Measurements from ENCODE around the gene MAGEC2.

The MAGEC2 gene, protein sequence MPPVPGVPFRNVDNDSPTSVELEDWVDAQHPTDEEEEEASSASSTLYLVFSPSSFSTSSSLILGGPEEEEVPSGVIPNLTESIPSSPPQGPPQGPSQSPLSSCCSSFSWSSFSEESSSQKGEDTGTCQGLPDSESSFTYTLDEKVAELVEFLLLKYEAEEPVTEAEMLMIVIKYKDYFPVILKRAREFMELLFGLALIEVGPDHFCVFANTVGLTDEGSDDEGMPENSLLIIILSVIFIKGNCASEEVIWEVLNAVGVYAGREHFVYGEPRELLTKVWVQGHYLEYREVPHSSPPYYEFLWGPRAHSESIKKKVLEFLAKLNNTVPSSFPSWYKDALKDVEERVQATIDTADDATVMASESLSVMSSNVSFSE

DNA sequence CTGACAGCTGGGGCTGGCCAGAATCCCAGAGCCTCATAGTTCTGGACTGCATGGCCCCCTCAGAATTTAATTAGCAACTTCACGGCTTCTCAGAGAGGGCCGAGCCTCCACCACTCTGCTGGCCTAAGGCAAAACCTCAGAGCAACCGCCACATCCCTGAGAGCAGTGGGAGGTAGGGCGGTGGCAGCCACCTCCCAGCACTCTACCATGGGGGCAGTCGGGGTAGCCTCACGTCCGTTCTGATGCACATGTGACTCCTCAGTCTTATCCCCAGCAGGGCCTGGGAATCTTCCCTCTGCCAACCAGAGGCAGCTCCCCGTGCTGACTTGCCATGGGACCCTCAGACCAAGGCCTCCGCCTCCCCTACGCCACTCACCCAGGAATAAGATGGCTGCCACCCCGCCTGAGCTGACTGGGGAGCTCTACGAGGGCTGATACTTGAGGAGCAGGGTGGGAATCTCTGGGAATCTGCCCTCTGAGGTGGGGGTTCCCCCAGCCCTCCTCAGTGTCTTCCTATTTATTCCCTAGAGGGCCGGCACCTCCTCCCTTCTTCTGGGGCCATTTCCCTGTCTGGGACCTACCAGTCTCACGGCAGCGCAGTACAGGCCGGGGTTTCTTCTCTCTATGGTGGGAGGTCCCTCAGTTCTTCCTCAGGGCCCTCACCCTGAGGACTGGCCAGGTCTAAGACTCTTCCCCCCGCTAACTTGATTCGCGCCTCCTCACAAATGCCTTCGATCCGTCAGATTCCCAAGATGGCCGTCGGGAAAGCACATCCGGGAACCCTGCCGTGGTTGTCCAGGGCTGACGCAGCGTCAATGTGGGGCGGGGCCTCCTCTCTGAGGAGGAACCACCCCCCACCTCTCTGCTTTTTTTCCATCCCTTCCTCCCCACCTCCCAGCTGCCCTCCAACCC lies at the start of gene MAGEC2:
Gene MAGEC2 (minus strand): TSS at position 769 of the 912 bp plus-strand sequence. CDS start 1,303 bp downstream, outside the sequence.
- DNase-seq = no peak

DNA sequence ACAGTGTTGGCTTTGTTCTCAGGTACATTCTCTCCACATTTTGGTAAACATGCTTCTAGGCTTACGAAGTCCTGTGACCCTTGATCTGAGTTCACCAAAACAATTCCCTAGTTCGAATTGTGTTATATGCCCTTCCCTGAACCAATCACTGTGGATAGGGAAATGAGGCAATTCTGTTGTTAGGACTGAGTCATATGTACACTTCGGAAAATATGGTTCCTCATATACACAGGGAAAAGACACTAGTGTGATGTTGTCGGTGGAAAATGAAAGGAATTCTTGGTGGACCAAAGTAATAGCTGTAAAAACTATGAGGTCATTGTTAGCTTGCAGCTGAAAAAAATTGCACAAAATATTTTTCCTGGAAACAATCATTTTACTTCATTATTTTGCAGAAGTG lies 46.6 kb upstream of the MAGEC2 start:
- no peak for DNase-seq

DNA sequence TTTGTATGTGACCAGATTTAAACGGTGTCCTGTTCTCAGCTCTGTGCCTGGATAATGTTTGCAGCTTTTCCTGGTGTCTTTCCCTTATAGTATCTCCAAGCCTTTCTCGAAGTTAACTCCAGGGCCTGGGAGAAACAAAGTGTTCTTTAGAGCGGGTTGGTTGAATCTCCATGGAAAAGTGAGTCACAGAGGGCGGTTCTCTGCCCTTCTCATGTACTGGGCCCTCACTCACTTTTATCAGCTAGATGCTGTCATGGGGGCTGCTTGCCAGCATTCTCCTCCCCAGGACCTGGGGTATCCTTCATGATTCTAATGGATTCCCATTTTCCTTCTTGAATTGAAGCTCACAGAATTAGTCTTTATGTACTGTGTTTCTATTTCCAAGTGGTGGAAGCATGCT lies 46.1 kb upstream of the MAGEC2 start:
- DNase-seq = no peak

DNA sequence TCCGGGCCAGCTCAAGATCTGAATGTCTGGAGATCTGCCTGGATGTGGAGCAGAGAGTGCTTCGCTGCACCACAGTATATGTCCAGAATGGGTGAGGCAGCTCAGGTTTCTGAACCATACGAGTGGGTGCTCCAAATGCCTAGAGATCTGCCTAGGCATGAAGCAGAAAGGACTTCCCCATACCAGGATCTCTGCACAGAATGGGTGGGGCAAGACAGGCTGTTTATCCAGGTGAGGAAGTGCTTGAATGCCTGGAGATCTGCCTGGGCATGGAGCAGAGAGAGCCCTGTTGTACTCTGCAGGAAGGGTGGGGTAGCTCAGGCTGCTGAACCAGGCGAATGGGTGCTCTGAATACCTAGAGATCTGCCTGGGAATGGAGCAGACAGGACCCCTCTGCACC lies 45.4 kb upstream of the MAGEC2 start:
- no peak for DNase-seq

DNA sequence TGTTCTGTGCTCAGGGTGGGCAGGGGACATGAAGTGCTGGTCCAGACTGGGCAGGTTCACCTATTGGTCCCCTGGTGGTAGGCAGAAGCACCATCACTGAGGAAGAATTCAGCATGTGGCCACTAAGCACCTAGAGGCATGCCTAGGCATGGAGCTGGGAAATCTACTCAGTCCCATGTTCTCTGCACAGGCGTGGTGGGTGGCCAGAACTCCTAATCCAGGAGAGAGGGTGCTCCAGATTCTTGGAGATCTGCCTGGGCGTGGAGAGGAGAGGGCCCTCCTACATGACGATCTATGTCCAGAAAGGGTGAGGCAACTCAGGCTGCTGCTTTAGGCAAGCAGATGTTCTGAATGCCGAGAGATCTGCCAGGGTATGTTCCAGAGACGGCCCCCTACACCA lies 44.6 kb upstream of the MAGEC2 start:
- no peak for DNase-seq

DNA sequence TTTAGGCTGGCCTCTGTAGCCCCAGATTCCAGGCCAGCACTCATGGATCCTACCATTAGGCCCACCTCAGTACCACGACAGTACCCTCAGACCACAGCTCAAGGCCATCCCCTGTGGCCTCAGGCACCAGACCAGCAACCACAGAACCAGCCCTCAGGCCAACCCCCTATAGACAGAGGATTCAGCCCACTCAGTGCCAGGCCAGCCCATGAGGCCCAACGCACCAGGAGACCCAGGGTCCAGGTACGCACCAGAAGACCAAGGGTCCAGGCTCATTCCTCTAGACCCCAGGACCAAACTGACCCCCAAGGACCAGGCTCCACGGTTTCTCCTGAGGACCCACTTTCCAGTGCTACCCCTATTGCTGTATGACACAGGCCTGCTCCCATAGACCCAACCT lies 39.5 kb upstream of the MAGEC2 start:
- DNase-seq = no peak

DNA sequence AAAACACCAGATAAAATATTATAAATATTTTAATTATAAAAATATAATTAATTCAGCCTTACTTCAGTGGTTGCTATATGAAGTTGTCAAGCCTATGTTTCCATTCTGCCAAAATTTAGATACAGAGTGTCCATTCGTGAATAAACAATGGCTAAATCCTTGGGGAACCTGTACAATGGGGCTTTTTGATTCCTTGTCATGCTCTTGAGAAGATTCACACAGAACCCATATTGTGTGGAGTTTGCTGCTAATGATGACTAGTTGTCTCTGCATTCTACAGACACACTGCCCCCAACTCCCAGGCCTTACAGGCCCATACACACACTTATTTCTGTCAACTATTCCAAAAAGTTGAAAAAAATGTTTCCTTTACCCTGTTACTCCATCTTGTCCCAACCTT lies 33.4 kb upstream of the MAGEC2 start:
- DNase-seq = no peak

DNA sequence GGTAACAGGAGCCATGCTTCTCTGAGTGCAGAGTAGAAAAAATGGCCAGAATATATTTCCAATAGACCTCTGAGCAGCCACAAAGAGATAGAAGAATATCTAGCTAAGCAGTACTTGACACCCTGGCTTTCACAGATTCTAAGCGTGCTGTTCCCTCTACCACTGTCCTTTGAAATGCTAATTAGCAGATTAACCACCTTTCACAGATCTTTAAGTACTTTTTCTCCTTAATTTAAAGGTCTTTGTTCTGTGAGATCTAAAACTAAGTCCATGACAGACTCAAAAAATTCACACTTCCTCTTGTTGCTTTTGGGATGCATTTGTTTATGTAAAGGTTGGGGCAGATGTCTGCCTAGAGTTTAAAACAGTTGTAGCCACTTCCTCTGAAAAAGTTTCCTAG lies 28.3 kb upstream of the MAGEC2 start:
- no peak for DNase-seq

DNA sequence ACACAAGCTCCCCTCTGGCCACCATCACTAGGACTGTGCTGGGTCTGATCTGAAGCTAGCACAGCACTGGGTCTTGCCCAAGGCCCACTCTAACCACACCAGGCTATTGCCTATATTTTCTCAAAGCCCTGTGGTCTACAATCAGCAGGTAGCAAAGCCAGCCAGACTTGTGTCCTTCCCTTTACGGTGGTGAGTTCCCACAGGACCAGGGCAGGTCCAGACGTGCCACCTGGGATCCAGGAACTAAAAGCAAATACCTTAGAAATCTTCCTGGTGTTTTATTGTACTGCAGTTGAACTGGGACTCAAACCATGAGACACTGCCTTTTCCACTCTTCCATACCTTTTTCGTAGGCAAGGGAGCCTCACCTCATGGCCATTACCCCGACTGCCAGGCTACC lies 9.0 kb upstream of the MAGEC2 start:
- DNase-seq = no peak

DNA sequence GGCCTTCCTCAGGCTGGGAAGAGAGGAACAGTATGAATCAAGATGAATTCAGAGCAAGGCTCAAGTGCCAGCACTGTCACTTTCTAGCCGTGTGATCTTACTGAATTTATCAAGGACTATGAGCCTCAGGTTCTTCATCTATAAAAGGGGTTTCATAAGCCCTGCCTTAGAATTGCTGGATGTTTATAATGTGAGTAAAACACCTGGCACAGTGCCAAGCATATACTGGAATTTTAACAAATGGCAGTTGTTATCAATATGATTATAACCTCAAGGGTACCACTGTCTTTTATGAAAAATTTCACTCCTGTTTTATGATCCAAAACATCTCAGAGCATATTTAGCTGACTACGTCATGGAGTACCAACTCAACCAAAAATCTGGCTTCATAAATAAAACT lies 4.0 kb downstream of the MAGEC2 start:
- no peak for DNase-seq

DNA sequence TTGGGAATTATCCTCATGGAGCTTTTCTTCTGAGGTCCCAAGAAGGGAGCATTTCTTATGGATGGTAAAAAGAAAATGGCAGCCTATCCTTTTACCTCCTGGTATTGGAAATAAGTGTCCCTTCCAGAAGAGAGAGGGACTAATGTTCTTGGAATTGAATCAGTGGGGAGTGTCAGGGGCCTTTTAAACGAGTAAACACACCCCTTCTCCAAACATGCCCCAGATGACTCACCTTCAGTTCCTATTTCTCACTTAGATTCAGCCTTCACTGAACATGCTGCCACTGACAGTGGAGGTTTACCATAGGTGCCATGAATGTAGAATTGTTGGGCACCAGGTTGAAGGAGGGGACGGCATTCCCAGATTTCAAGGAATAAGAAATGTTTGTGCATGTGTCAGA lies 19.0 kb downstream of the MAGEC2 start:
- DNase-seq = no peak

DNA sequence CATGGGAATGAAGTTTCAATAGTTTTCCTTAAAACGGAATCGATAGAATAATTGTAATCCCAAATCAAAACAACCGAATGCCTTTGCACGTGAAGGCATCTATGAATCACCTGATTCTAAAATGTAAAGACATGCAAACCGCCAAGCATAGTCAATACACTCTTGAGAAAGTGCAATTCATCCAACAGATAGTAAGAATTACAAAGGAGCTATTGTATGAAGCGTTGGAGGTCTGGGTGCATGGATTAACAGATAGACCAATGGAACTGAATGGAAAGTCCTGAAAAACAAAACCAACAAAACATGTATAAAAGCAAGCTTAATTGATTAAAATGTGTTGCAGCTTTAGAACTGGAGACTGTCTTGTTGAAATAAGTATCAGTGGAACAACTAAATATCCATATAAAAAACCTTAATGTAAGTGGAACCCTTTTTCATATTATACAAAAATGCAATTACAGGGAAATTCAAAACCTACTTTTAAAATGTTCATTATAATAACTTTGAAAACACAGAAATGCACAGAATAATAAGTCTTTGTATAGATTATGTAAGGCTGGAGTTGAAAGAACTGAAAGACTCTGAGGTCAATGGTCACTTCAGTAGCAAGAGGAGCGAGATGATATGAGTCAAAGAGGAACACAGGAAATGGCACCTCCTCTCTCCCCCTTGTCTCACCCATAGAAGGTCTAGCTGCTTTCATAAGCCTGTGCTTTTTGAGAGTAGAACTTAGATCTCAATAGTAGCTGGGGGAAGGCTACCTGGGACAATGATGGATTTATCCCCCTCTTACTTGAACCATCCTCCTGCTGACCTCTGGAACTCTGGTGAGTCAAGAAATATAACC lies 20.1 kb downstream of the MAGEC2 start:
- DNase-seq = no peak

DNA sequence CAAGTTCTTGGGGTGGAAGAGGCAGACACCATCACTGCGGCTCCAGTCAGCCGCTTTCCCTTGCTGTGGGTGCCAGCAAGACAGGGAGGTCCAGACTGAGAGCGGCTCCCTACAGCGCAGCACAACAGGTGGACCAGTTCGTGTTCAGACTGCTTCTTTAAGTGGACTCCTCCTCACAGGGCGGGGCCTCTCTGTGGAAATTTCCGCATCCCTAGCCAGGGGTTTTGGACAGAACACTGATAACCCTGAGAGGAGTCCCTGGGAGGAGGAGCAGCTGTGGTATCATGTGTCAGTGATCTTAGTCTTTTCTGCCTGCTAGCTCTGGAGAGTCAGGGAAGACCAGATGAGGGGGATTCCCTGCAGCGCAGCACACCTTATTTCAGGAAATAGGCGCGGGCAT lies 48.5 kb downstream of the MAGEC2 start:
- no peak for DNase-seq

All from AML-193 (cell line).